Lower lobe of right lung (tissue), 2 donors: ENCODE results near the gene SAP30. TPM values are rescaled to one million over a fixed set of nuclear protein-coding genes. Genes with fewer than 3 reads are reported as not detected.

Experiments used
- ATAC-seq, 2 donors: fragments of 200-7000 bp; cut with Tn5 transposase; one replicate each; pipeline ENCODE4 v1.9.1; 2020 to 2022; ENCODE audit warnings: mild to moderate bottlenecking in 2 of 2, moderate library complexity in 2 of 2
- DNase-seq: peaks from one replicate; pipeline ENCODE4 v3.0.0-alpha.2; 2020
- H3K27ac ChIP-seq: fragments of 200-600 bp; one replicate; pipeline ENCODE4 v1.8.0; 2022
- H3K27me3 ChIP-seq: fragments of 200-600 bp; one replicate; pipeline ENCODE4 v1.8.0; 2022; ENCODE audit warnings: low read depth
- H3K36me3 ChIP-seq: fragments of 200-600 bp; one replicate; pipeline ENCODE4 v1.8.0; 2022; ENCODE audit warnings: mild to moderate bottlenecking
- H3K4me1 ChIP-seq: fragments of 200-600 bp; one replicate; pipeline ENCODE4 v1.8.0; 2022
- H3K4me3 ChIP-seq: fragments of 200-600 bp; one replicate; pipeline ENCODE4 v1.8.0; 2022; ENCODE audit warnings: mild to moderate bottlenecking
- H3K9me3 ChIP-seq: fragments of 200-600 bp; one replicate; pipeline ENCODE4 v1.8.0; 2022
- CTCF ChIP-seq: fragments of 200-600 bp; IDR thresholded peaks from one replicate; pipeline ENCODE4 v1.8.0; 2022; ENCODE audit warnings: antibody characterized with exemption, mild to moderate bottlenecking
- intact Hi-C: fragments of 100-400 bp; cut with DNase I; formaldehyde crosslinking; loops from one replicate; pipeline ENCODE4 v1.11.0; 2022
- total RNA-seq: library from RNA; stranded (reverse); fragmentation: NEBNext Ultra II Directional; extraction: Animal tissue kit (Norgen Biotek cat#: 25700); gene quantifications from one replicate; pipeline ENCODE4 v1.2.1, GENCODE V29; 2021
- donor health status: DM: no; HTN: yes; CAD: no; lungs with severe emphysema.

SAP30 gene
- total RNA-seq, 1 donor from 2014 or later, result 15.1 TPM

GRCh38 chr4:173332963-173333657 is 37.6 kb upstream of the SAP30 start:
- intact Hi-C loops, result no loop called here
- H3K27ac ChIP-seq, result peak overlapping the region; percentile 97

GRCh38 chr4:173333658-173334084 is 37.1 kb upstream of the SAP30 start:
- intact Hi-C loops, result no loop called here
- Histone ChIP-seq H3K9me3 (no peaks in the 10 kb centered on the region), H3K36me3 (peaks cover 31% of the 10 kb centered on the region), H3K27me3 (no peaks in the 10 kb centered on the region), H3K4me1 (peaks cover 23% of the 10 kb centered on the region), H3K4me3 (peak overlapping the region; percentile 85), H3K27ac (peak overlapping the region; percentile 97)
- ATAC-seq (peak; percentile 64 to 76), DNase-seq (peak; percentile 77)
- no peak for TF ChIP-seq CTCF

More at GRCh38 chr4:173332963-173333657, 37.6 kb upstream of the SAP30 start:
- no peaks in the 10 kb centered on the region for H3K9me3 ChIP-seq
- ATAC-seq (peak in 1 of 2 donors; percentile 8), DNase-seq (no peak)
- H3K36me3 ChIP-seq, result peaks cover 31% of the 10 kb centered on the region
- TF ChIP-seq CTCF, result no peak
- H3K4me3 ChIP-seq, result peak overlapping the region; percentile 85
- H3K4me1 ChIP-seq, result peaks cover 23% of the 10 kb centered on the region
- H3K27me3 ChIP-seq, result no peaks in the 10 kb centered on the region

- no peaks in the 10 kb centered on the region for H3K9me3 ChIP-seq
- ATAC-seq (peak; percentile 97 to 99), DNase-seq (peak; percentile 100)
- H3K36me3 ChIP-seq, result peaks cover 28% of the 10 kb centered on the region
- peaks cover 23% of the 10 kb centered on the region for H3K4me1 ChIP-seq
- peak within 1 kb of the TSS; percentile 85 for H3K4me3 ChIP-seq
- peak within 1 kb of the TSS; percentile 97 for H3K27ac ChIP-seq
- no peaks in the 10 kb centered on the region for H3K27me3 ChIP-seq
- intact Hi-C loops, result no loop called here
- no peak for TF ChIP-seq CTCF
Measured at GRCh38 chr4:173334085-173334890, 36.5 kb upstream of the SAP30 start, which contains the start of gene HMGB2. TSS of gene HMGB2 (minus strand) at chr4:173334358. CDS start at chr4:173333649, 709 bp downstream.

GRCh38 chr4:173334891-173335752 is 35.6 kb upstream of the SAP30 start:
- Histone ChIP-seq H3K4me1 (peaks cover 23% of the 10 kb centered on the region), H3K27ac (peak overlapping the region; percentile 97), H3K36me3 (peaks cover 20% of the 10 kb centered on the region), H3K4me3 (peak overlapping the region; percentile 85), H3K27me3 (no peaks in the 10 kb centered on the region), H3K9me3 (no peaks in the 10 kb centered on the region)
- ATAC-seq, result peak; percentile 57 to 60
- TF ChIP-seq CTCF, result no peak
- intact Hi-C loops, result no loop called here
- peak; percentile 70 for DNase-seq

- Histone ChIP-seq H3K36me3 (no peaks in the 10 kb centered on the region), H3K4me1 (peaks cover 12% of the 10 kb centered on the region), H3K4me3 (no peak overlapping the region), H3K9me3 (no peaks in the 10 kb centered on the region), H3K27ac (no peak overlapping the region), H3K27me3 (no peaks in the 10 kb centered on the region)
- intact Hi-C loops, result no loop called here
- ATAC-seq, result no peak
- no peak for DNase-seq
- TF ChIP-seq CTCF, result no peak
Measured at GRCh38 chr4:173337463-173337862, 33.3 kb upstream of the SAP30 start.
